ENCODE data around the gene OSTN.
"Not testable (repeated sequence)": the region's sequence is repeated elsewhere in the genome, so short reads cannot be mapped to it uniquely, and the experiment has no call there.

Gene OSTN, protein sequence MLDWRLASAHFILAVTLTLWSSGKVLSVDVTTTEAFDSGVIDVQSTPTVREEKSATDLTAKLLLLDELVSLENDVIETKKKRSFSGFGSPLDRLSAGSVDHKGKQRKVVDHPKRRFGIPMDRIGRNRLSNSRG

DNA sequence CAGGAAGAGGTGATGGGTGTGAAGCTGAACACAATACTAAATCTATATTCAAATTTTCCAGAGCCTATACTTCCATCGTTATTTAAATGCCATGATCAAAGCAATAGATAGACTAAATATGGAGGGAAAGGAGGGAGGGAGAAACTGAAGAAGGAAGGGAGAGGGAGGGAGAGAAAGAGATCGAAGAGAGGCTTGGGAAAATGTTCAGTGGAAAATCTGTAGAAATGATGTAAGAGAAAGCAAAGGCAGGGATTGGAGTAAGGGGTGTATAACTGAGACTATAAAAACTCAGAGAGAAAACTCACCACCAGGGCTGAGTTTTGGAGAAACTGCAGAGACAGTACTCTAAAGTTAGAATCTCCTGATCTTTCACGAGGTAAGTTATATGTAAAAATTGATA lies at the start of gene OSTN:
OSTN (plus strand) TSS at position 310 of the 400 bp plus-strand sequence. CDS start 13,292 bp downstream, outside the sequence.
- DNase-seq (ENCODE audit: low spot score) = no peak

DNA sequence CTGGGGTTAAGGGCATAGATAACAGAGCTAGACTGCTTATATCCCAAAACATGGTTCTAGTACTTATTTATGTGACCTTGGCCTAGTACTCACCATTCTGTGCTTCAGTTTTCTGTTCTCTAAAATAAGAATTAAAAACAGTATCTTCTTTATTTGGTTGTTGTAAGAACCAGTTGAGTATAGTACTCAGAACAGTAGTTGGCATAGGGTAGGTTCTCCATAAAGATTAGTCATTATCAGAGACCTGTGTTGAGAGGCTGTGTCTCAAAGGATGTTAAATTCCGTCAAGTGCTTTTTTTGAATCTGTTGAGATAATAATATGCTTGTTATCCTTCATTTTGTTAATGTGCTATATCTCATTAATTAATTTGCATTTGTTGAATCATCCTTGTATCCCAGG lies 47.4 kb upstream of the OSTN start:
- no peak for DNase-seq (ENCODE audit: low spot score)

DNA sequence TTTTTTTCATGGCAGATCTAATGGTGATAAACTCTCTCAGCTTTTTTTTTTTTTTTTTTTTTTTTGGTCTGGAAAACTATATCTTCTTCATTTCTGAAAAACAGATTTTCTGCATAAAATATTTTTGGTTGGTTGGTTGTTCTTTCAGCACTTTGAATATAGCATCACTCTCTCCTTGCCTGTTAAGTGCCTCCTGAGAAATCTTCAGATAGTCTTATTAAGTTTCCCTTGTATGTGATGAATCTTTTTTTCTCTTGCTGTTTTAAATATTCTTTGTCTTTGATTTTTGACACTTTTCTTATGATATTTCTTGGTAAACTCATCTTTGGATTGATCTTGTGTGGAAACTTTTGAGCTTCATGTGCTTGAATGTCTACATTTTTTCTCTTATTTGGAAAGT lies 44.2 kb upstream of the OSTN start:
- no peak for DNase-seq (ENCODE audit: low spot score)

DNA sequence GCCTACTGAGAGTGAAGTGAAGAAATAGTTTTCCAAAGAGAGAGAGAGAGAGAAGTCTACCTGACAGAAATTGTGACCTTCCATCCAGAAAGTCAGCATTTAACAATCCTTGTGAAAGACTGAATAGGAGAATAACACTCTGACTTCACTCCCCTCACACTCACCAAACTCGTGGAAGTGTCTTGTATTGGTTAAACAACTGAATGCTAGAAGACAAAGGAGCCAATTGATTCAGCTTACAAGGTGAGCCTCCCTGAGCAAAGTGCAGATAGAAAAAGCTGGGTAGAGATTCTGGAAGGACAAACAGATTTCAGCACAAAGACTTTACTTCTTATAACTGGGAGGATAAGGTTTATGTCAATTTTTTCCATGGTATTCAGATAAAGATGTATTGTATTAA lies 40.8 kb upstream of the OSTN start:
- DNase-seq (ENCODE audit: low spot score) = no peak

DNA sequence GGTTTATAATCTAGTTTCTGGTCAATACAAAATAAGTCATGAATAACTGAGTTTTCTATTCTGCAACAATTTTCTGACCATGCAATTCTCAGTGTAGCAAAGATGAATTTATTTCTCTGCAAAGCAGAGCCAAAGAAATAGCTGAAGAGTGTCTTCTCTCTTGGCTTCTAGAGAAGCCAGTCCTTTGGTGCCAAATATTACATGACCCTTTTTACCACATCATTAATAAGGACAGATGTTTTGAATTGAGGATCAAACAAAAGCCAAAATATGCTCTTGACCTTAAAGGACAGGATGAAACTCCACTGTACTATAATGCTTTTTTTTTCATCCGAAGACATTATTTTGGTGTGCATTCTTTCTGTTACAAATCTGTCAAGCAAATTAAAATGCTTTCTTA lies 40.2 kb upstream of the OSTN start:
- DNase-seq (ENCODE audit: low spot score) = no peak

DNA sequence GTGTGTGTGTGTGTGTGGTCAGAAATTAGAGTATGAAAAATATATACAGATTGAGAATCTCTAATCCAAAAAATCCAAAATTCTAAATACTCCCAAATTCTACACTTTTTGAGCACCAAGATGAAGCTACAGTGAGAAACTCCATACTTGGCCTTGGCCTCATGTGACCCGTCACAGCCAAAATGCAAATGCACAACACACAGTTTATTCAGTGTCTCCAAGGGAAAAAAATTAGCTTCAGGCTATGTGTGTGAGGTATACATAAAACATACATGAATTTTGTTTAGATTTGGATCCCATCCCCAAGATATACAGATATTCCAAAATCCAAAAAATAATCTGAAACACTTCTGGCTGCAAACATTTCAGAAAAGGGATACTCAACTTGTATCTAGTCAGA lies 33.2 kb upstream of the OSTN start:
- no peak for DNase-seq (ENCODE audit: low spot score)

DNA sequence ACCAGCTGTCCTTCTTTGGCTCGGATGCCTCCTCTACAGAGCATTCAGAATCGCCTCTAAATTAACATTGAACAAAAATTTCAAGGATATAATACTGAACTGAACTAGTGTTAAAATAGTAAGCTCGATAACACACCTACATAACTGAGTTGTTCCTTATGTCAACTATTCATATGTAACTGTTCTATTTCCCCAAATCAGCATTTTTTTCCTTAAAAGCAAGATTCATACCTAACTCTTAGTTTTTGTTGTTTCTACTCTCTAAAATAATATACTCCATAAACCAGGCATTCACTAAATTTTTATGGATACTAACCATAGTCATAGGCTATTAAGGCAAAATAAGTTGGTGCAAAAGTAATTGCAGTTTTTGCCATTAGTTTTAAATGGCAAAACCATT lies 32.7 kb upstream of the OSTN start:
- DNase-seq (ENCODE audit: low spot score) = no peak

DNA sequence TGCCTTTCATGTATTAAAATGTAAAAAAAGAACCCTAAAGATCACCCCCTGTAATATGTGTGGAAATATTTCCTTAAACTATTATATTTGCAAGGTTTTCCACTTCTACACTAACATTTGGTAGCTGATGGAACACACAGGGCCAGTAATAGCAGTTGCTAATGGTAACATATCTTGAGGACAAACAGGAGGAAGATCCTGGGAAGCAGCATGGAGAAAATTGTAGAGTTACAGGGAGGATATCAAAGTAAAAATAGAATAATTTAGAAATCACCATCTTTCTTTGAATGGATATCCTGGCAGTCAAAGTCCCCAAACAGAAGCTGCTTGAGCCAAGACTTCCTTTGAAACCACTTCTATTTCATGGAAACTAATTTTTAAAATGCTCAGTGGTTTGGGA lies 29.5 kb upstream of the OSTN start:
- DNase-seq (ENCODE audit: low spot score) = no peak

DNA sequence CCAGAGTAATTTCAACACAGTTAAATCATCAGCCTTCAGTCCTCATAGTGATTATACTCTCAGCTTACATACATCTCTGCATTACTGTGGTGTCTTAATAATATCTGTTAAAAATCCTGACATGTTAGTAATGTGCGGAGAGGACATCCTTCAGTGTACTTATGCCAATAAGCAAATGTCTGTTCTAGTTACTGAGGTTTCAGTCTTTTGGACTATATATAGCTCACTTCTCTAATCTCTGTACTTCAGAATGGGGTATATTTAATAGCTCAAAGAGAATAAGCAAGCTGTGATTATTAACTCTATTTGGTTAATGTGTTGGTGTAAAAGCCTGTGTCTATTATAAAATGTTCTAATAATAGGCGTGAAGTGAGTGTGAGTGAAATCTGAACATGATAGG lies 28.9 kb upstream of the OSTN start:
- DNase-seq (ENCODE audit: low spot score) = no peak

DNA sequence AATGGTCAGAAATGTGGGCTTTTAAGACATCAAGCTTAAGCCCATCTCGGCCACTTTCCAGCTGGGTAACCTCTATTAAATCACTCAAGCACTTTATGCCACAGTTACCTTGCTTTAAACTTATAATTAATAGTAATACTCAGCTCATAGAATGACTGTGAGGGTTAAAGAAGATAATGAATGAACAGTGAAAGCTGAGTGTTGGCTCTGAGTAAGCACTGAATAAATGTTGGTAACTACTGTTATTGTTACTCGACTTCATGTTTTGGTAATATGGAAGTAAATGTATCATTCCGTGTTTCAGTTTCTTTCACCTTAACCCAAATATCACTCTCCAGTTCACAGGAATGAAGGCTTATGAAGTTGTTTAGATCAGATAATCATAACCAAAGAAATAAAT lies 23.9 kb upstream of the OSTN start:
- no peak for DNase-seq (ENCODE audit: low spot score)

DNA sequence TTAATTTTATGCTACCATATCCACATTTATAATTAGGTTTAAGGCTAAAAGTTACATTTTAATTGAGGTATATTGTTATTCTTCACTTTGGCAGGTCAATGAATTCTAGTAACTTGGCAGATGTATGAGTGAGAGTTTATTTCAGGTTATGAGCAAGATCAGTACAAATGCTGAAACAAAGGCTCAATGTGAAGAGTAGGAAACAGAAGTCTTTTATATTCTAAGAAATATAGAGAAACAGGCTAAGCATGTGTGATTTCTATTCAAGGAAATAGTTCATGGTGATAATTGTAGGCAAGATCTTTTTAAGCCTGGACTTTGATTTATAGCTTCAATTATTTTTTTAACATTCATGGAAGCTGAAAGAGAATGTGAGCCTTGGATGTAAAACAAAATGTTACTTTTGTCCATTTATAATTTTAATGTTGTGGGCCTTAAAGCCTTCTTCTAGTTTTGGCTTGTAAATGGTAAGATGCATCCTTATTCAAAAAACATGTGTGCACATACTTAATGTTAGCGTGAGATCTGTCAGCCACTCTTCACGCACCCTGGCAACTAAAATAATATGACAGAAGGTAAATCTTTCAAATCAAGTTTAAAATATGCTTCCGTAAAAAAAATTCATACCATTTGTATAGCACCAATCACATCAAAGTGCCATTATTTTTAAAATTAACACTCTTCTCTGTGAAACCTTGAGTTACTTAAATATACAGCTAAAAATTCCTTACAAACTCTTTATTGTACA lies 22.8 kb upstream of the OSTN start:
- DNase-seq (ENCODE audit: low spot score) = no peak

DNA sequence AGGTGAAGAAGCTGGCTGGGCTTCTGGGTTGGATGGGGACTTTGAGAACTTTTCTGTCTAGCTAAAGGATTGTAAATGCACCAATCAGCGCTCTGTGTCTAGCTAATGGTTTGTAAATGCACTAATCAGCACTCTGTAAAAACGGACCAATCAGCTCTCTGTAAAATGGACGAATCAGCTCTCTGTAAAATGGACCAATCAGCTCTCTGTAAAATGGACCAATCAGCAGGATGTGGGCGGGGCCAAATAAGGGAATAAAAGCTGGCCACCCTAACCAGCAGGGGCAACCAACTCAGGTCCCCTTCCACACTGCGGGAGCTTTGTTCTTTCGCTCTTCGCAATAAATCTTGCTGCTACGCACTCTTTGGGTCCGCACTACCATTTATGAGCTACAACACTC lies 13.7 kb upstream of the OSTN start:
- DNase-seq (ENCODE audit: low spot score) = not testable (repeated sequence)

DNA sequence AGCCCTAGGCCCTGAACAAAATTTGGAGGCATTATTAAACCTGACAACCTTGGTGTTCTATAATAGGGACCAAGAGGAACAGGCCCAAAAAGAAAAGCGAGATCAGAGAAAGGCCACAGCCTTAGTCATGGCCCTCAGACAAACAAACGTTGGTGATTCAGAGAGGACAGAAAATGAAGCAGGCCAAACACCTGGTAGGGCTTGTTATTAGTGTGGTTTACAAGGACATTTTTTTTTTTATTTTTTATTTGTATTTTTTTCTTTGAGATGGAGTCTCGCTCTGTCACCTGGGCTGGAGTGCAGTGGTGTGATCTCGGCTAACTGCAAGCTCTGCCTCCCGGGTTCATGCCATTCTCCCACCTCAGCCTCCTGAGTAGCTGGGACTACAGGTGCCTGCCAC lies 10.8 kb upstream of the OSTN start:
- DNase-seq (ENCODE audit: low spot score) = not testable (repeated sequence)

DNA sequence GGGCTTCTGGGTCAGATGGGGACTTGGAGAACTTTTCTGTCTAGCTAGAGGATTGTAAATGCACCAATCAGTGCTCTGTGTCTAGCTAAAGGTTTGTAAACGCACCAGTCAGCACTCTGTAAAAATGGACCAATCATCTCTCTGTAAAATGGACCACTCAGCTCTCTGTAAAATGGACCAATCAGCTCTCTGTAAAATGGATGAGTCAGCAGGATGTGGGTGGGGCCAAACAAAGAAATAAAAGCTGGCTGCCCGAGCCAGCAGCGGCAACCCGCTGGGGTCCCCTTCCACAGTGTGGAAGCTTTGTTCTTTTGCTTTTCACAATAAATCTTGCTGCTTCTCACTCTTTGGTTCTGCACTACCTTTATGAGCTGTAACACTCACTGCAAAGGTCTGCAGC lies 6.8 kb upstream of the OSTN start:
- not testable (repeated sequence) for DNase-seq (ENCODE audit: low spot score)

DNA sequence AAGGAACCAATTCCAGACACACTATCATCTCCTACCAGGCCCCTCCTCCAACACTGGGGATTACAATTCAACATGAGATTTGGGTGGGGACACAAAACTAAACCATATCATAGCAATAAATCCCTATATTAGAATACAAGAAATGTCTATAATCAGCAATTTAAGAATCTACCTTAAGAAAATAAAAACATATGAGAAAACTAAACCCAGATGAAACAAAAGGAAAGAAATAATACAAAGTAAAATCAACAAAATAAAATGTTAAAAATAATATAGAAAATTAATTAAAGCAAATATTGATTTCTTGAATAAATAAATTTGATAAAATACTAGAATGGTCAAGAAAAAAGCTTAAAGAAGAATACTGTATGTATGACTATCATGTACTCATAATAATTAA lies 6.1 kb upstream of the OSTN start:
- DNase-seq (ENCODE audit: low spot score) = no peak

DNA sequence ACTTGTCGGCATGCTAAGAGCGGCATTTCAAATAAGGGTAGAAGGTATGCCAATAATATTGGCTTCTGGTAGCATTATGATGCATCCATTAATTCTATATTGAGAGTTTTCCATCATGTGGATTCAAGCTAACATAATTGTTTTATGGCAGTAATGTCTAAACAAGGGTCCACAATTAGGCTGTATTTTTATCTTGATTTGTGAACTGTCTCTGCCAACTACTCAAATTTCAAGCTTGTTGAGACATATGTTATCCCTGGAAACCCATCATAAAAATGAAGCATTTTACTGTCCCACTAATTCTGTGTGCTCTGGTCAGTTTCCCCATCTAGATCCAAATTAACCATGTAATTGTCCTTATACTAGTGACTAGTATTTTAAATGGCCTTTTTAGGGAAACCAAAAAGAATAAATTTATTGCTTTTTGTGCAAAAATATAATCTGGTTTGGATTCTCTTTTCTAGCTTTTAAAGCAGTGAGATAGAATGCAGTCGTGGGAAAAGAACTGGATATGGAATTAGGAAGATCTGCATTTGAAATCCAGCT lies 1.2 kb upstream of the OSTN start:
- no peak for DNase-seq (ENCODE audit: low spot score)

DNA sequence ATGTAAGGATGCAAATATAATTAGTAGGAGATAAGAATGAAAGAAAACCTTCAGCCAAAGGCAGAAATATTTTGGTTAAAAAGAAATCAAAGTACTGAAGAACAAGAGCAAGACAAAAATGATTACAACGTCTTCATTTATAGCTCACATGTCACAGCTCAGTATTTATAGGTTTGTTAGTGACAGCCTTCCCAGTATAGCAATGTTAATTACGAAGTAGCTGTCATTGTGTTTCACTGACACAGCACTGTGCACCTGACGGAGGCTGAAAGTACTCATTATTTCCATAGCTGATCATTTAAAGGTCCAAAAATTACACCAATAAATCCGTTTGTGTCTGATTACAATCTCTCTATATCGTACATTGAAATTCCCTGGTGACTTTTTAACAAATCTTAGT lies 561 bp upstream of the OSTN start:
- no peak for DNase-seq (ENCODE audit: low spot score)

DNA sequence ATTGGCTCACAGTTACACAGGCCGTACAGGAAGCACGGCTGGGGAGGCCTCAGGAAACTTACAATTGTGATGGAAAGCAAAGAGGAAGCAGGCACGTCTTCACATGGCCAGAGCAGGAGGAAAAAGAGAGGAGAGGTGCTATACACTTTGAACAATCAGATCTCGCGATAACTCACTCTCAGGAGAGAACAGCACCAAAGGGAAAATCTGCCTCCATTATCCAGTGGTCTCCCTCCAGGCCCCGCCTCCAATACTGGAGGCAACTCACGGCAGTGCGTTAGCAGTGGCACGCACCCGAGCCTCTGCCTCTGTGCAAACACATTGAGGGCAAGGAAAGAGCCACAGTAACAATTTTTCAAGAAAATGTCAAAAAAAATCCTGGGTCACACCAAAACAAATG lies 11.0 kb downstream of the OSTN start:
- no peak for DNase-seq (ENCODE audit: low spot score)

DNA sequence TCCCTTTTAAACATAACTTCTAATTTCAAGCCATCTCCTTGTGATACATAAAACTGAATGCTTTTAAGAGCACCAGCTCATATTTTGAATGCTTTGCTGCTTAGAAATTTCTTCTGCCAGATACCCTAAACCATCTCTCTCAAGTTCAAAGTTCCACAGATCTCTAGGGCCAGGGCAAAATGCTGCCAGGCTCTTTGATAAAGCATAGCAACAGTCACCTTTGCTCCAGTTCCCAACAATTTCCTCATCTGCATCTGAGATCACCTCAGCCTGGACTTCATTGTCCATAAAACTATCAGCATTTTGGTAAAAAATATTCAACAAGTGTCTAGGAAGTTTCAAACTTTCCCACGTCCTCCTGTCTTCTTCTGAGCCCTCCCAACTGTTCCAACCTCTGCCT lies 17.5 kb downstream of the OSTN start:
- DNase-seq (ENCODE audit: low spot score) = no peak

DNA sequence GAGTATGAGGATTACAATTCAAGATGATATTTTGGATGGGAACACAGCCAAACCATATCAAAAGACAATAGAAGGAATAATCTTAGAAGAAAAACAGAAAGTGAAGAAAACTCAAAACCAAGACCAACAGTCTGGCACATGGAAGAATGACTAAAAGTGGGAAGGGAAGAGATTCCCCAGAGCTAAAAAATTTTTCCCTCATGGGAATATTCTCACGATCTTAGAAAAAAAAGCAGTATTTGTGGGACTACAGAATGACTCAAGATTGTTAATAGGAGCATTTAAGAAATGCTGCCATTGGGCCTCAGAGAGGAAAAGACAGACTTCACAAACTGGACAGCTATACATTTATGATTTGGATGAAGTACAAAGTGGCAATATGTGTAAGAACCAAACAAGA lies 18.3 kb downstream of the OSTN start:
- no peak for DNase-seq (ENCODE audit: low spot score)

DNA sequence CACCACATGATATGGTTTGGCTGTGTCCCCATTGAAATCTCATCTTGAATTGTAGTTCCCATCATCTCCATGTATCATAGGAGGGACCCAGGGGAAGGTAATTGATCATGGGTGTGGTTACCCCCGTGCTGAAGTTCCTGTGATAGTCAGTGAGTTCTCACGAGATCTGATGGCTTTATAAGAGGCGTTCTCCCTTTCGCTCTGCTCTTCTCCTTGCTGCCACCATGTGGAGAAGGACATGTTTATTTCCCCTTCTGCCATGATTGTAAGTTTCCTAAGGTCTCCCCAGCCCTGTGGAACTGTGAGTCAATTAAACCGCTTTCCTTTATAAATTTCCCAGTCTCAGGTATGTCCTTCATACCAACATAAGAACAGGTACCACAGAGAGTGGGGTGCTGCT lies 21.9 kb downstream of the OSTN start:
- no peak for DNase-seq (ENCODE audit: low spot score)

DNA sequence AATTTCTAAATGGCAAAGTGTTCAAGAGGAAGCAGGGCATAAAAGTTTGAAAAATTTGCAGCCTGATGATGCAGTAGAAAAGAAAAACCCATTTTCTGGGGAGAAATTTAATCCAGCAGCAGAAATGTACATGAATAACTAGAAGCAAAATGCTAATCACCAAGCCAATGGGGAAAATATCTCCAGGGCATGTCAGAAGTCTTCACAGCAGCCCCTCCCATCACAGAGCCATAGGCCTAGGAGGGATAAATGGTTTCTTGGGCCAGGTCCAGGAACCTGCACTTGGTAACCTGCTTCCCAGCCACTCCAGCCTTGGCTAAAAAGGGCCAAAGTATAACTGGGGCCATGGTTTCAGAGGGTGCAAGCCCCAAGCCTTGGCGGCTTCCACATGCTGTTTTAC lies 22.6 kb downstream of the OSTN start:
- DNase-seq (ENCODE audit: low spot score) = no peak

DNA sequence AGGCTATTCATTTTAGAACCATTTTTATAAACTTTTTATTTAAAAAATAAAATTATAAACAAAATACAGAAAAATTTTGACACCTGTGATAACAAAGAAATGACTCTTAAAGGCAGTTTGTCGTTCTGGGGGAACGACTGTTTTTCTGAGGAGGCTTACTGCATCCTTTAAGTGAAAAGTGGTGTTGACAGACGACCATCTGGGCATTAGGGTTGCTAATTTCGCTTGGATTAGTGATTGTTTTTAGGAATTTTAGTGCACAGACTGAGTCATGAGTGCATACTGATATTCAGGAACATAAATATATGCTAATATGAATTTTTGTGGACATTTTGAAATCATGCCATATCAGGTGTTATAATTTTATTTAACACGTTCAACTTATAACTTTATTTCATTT lies 28.5 kb downstream of the OSTN start:
- no peak for DNase-seq (ENCODE audit: low spot score)

DNA sequence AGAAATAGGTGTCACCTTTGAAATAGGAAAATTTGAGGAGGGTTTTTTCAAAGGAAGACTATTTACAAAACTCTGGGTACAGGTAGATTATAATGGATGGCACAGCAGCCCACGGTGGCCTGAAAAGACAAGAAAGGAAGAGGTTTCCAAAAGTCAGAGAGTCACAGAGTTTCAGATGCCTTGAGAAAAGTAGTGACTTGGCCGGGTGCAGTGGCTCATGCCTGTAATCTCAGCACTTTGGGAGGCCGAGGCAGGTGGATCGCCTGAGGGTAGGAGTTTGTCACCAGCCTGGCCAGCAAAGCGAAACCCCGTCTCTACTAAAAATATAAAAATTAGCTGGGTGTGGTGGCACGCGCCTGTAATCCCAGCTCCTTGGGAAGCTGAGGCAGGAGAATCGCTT lies 35.2 kb downstream of the OSTN start:
- no peak for DNase-seq (ENCODE audit: low spot score)
